Smooth muscle cell (in vitro differentiated cells): ENCODE results near the gene MOB3B. TPM values are rescaled to one million over a fixed set of nuclear protein-coding genes. Genes with fewer than 3 reads are reported as not detected.

ENCODE experiments used
- DNase-seq: peaks from one replicate; lab custom pipeline; 2025; ENCODE audit not compliant: unreplicated experiment; lab: John Stamatoyannopoulos, UW
- H2AFZ ChIP-seq: fragments of 200-600 bp; sonication (generic); 2 replicates; pipeline ENCODE4 v1.6.0; 2016; ENCODE audit warnings: antibody characterized with exemption, low read depth, mild to moderate bottlenecking
- H3F3A ChIP-seq: fragments of 200-600 bp; sonication (generic); 2 replicates; pipeline ENCODE4 v1.6.0; 2017; ENCODE audit warnings: antibody characterized with exemption, low read depth
- H3K27ac ChIP-seq: fragments of 200-600 bp; sonication (generic); 2 replicates; pipeline ENCODE4 v1.5.1; 2016; ENCODE audit warnings: low read depth, mild to moderate bottlenecking
- H3K27me3 ChIP-seq: fragments of 200-600 bp; sonication (generic); 2 replicates; pipeline ENCODE4 v1.6.1; 2016; ENCODE audit warnings: low read depth, mild to moderate bottlenecking
- H3K36me3 ChIP-seq: fragments of 200-600 bp; sonication (generic); 2 replicates; pipeline ENCODE4 v1.5.1; 2016; ENCODE audit warnings: low read depth
- H3K4me1 ChIP-seq: fragments of 200-600 bp; sonication (generic); 2 replicates; pipeline ENCODE4 v1.5.1; 2016; ENCODE audit warnings: low read depth
- H3K4me2 ChIP-seq: fragments of 200-600 bp; sonication (generic); 2 replicates; pipeline ENCODE4 v1.6.0; 2016; ENCODE audit warnings: mild to moderate bottlenecking
- H3K4me3 ChIP-seq: fragments of 200-600 bp; sonication (generic); 2 replicates; pipeline ENCODE4 v1.5.1; 2016; ENCODE audit warnings: mild to moderate bottlenecking
- H3K79me2 ChIP-seq: fragments of 200-600 bp; sonication (generic); 2 replicates; pipeline ENCODE4 v1.6.0; 2016; ENCODE audit warnings: low read depth, mild to moderate bottlenecking
- H3K9ac ChIP-seq: fragments of 200-600 bp; sonication (generic); 2 replicates; pipeline ENCODE4 v1.6.0; 2016; ENCODE audit warnings: low read depth
- H3K9me3 ChIP-seq: fragments of 200-600 bp; sonication (generic); replicated peaks from 2 replicates; pipeline ENCODE4 v1.5.1; 2016; ENCODE audit warnings: low read depth
- H4K20me1 ChIP-seq: fragments of 200-600 bp; sonication (generic); 2 replicates; pipeline ENCODE4 v1.6.0; 2016; ENCODE audit warnings: low read depth
- CTCF ChIP-seq: fragments of 200-600 bp; sonication (generic); IDR thresholded peaks from 2 replicates; pipeline ENCODE4 v1.5.1; 2017; ENCODE audit warnings: borderline replicate concordance, mild to moderate bottlenecking, antibody characterized with exemption; ENCODE audit not compliant: insufficient read depth, poor library complexity, severe bottlenecking
- WGBS: methylation state at CpG from one replicate; pipeline ENCODE4 v1.1.7; 2016; ENCODE audit warnings: low lambda C conversion rate; 5-methylcytosine and 5-hydroxymethylcytosine counted together
- polyA plus RNA-seq: library from polyadenylated mRNA; unstranded; fragments of >200 nt; fragmentation: Nextera tagmentation; extraction: Ambion mirVana; gene quantifications from 2 replicates; pipeline ENCODE4 v1.2.1, GENCODE V29; 2016
- total RNA-seq: library from RNA; depleted of rRNA; stranded (reverse); fragments of >200 nt; gene quantifications from 2 replicates; pipeline ENCODE4 v1.2.3, GENCODE V29; 2014

MOB3B gene
- total and polyA plus RNA-seq, 2 experiments from 2014 or later: 1.7 to 5.8 TPM

- Histone ChIP-seq H3K79me2 (no peaks in the 10 kb centered on the region), H3K4me3 (no peak overlapping the region), H3K27ac (no peak overlapping the region), H3K27me3 (no peaks in the 10 kb centered on the region), H3K4me1 (peaks cover 12% of the 10 kb centered on the region), H2AFZ (no peak overlapping the region), H3K9ac (no peak overlapping the region), H3K36me3 (no peaks in the 10 kb centered on the region), H3K9me3 (no peaks in the 10 kb centered on the region), H4K20me1 (no peaks in the 10 kb centered on the region), H3K4me2 (no peak overlapping the region), H3F3A (no peaks in the 10 kb centered on the region)
- TF ChIP-seq CTCF: no peak
- DNase-seq: no peak
- WGBS: 88% methylated on average over 6 of the region's 6 CpGs
Measured at GRCh38 chr9:27470291-27470856, 59.2 kb downstream of the MOB3B start.

GRCh38 chr9:27469550-27469949 is 60.1 kb downstream of the MOB3B start:
- no peaks in the 10 kb centered on the region for H3K36me3 ChIP-seq
- H4K20me1 ChIP-seq: no peaks in the 10 kb centered on the region
- TF ChIP-seq CTCF: no peak
- H3K9me3 ChIP-seq: no peaks in the 10 kb centered on the region
- 92% methylated on average over 3 of the region's 3 CpGs for WGBS
- no peaks in the 10 kb centered on the region for H3F3A ChIP-seq
- no peak overlapping the region for H2AFZ ChIP-seq
- no peak overlapping the region for H3K27ac ChIP-seq
- H3K79me2 ChIP-seq: no peaks in the 10 kb centered on the region
- no peak overlapping the region for H3K9ac ChIP-seq
- H3K27me3 ChIP-seq: no peaks in the 10 kb centered on the region
- H3K4me1 ChIP-seq: peaks cover 12% of the 10 kb centered on the region
- DNase-seq: no peak
- H3K4me2 ChIP-seq: no peak overlapping the region
- H3K4me3 ChIP-seq: no peak overlapping the region

GRCh38 chr9:27468462-27469110 is 61.0 kb downstream of the MOB3B start:
- no peaks in the 10 kb centered on the region for H3K79me2 ChIP-seq
- TF ChIP-seq CTCF: no peak
- no peaks in the 10 kb centered on the region for H3K36me3 ChIP-seq
- no peak overlapping the region for H2AFZ ChIP-seq
- no peak overlapping the region for H3K27ac ChIP-seq
- H3K4me3 ChIP-seq: no peak overlapping the region
- no peaks in the 10 kb centered on the region for H3K27me3 ChIP-seq
- H3K4me1 ChIP-seq: peaks cover 12% of the 10 kb centered on the region
- no peaks in the 10 kb centered on the region for H4K20me1 ChIP-seq
- DNase-seq: no peak
- H3K9ac ChIP-seq: no peak overlapping the region
- no peaks in the 10 kb centered on the region for H3F3A ChIP-seq
- WGBS: 97% methylated on average over 5 of the region's 5 CpGs
- H3K4me2 ChIP-seq: no peak overlapping the region
- H3K9me3 ChIP-seq: no peaks in the 10 kb centered on the region

GRCh38 chr9:27468000-27468399 is 61.6 kb downstream of the MOB3B start:
- Histone ChIP-seq H4K20me1 (no peaks in the 10 kb centered on the region), H3K9me3 (no peaks in the 10 kb centered on the region), H3F3A (no peaks in the 10 kb centered on the region), H3K4me3 (no peak overlapping the region), H3K9ac (no peak overlapping the region), H3K79me2 (no peaks in the 10 kb centered on the region), H3K36me3 (no peaks in the 10 kb centered on the region), H2AFZ (no peak overlapping the region), H3K4me2 (no peak overlapping the region), H3K27me3 (no peaks in the 10 kb centered on the region), H3K4me1 (peaks cover 12% of the 10 kb centered on the region), H3K27ac (no peak overlapping the region)
- no peak for TF ChIP-seq CTCF
- WGBS: 88% methylated on average over 1 of the region's 1 CpG
- DNase-seq: no peak
